Measurements from ENCODE around the gene CENPP. TPM values are rescaled to one million over a fixed set of nuclear protein-coding genes. Genes with fewer than 3 reads are reported as not detected.

Gene CENPP
- total RNA-seq, 1 donor from 2014 or later, result 4.4 TPM

DNA sequence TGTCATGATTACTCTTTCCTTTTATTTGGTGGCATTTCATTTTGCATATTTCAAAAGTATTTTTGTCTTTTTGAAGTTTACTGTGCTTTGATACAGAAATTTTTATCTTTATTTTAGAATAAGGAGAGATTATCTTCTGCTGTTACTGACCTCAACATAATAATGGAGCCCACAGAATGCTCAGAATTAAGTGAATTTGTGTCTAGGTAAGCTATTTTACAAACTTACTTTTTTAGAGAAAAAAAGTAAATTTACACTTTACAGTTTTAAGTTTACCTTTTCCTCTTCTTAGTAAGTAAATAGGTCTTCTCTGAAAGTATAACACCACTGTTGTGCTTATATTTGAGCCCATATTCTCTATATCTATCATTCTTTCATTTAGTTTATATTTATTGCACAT is 19.8 kb downstream of the CENPP start:
- TF ChIP-seq, protein P1, sequence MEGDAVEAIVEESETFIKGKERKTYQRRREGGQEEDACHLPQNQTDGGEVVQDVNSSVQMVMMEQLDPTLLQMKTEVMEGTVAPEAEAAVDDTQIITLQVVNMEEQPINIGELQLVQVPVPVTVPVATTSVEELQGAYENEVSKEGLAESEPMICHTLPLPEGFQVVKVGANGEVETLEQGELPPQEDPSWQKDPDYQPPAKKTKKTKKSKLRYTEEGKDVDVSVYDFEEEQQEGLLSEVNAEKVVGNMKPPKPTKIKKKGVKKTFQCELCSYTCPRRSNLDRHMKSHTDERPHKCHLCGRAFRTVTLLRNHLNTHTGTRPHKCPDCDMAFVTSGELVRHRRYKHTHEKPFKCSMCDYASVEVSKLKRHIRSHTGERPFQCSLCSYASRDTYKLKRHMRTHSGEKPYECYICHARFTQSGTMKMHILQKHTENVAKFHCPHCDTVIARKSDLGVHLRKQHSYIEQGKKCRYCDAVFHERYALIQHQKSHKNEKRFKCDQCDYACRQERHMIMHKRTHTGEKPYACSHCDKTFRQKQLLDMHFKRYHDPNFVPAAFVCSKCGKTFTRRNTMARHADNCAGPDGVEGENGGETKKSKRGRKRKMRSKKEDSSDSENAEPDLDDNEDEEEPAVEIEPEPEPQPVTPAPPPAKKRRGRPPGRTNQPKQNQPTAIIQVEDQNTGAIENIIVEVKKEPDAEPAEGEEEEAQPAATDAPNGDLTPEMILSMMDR (conservative IDR thresholded peaks at IDR 0.05; ENCODE audit: low read depth, low read length), result no peak
- DNase-seq (ENCODE audit: low read depth), result no peak
- H3K4me3 ChIP-seq (ENCODE audit: low read depth, low read length), result no peak overlapping the region

DNA sequence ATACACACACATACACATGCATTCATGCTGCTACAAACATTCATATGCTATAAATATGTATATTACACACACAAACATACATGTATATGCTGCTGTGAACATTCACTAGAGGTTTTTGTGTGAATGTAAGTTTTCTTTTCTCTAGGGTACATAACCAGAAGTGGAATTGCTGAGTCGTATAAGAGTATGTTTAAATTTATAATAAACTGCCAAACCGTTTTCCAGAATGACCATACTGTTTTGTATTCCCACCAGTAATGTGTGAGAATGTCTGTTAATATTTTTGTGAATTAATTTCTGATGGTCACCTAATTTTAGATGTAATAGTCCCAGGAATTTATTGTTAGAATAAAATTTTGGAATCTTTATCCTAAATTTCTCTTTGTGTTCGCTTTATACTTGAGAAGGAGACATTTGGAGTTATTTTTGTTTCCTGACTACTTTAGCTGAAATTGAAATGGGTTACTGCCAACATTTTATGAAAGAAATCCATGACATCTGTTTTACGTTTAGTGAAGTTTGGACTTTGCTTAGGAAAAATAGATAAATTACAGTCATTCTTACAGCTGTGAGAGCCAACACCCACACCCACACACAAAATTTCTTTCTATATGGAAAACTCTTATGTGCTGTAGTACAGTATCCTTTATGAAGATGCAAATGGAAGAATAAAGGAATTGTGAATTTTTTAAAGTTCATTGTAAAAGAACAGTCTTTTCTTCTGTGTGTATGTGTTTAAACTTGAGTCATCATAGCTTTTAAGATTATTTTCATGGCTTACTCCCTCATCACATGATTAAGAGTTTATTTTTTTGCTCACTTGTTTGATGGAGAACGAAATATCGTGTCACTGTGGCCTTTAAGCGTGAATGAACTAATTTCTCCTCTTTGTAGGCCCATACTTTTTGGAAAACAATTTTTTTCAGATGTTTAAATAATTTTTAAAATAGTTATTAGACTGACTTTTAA is 24.3 kb downstream of the CENPP start:
- DNase-seq (ENCODE audit: low read depth), result no peak

DNA sequence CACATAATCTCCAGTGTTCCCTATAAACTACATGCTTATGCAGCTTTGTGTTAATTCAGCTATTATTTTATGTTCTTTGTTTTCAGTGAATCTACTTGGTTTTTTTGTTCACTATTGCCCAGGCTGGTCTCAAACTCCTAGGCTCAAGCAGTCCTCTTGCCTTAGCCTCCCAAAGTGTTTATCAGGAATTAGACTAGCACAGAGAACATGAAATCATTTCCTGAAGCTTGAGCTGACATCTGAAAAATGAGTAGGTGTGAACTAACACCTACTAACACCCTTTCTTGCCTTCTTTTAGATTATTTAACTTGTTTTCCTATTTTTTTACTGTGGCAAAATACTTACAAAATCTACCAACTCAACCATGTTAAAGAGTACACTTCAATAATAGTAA is 25.0 kb downstream of the CENPP start:
- no peak overlapping the region for H3K4me3 ChIP-seq (ENCODE audit: low read depth, low read length)
- no peak for DNase-seq (ENCODE audit: low read depth)
- TF ChIP-seq, protein P1 (conservative IDR thresholded peaks at IDR 0.05; ENCODE audit: low read depth, low read length), result no peak

More for the DNA sequence above, 24.3 kb downstream of the CENPP start:
- TF ChIP-seq, protein P1 (conservative IDR thresholded peaks at IDR 0.05; ENCODE audit: low read depth, low read length), result no peak
- no peak overlapping the region for H3K4me3 ChIP-seq (ENCODE audit: low read depth, low read length)

DNA sequence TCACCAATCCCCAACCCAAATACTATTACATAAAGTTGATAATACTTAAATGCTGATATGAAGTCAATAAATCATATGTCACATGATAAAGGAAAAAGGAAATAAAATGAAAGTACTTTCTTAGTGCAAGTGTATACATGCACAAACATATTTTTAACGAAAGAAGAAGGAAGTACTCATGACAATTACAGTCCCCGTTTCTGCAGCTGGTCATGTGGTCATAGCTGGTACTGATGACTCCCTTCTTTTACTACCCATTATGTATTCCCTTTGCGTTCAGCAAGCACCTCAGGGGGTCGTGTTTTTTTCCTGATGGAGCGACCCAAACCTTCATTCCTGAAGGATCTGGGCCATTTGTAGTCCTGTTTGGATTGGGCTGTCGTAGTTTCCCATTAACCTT is 27.3 kb downstream of the CENPP start:
- TF ChIP-seq, protein P1 (conservative IDR thresholded peaks at IDR 0.05; ENCODE audit: low read depth, low read length), result no peak
- DNase-seq (ENCODE audit: low read depth), result no peak
- no peak overlapping the region for H3K4me3 ChIP-seq (ENCODE audit: low read depth, low read length)

DNA sequence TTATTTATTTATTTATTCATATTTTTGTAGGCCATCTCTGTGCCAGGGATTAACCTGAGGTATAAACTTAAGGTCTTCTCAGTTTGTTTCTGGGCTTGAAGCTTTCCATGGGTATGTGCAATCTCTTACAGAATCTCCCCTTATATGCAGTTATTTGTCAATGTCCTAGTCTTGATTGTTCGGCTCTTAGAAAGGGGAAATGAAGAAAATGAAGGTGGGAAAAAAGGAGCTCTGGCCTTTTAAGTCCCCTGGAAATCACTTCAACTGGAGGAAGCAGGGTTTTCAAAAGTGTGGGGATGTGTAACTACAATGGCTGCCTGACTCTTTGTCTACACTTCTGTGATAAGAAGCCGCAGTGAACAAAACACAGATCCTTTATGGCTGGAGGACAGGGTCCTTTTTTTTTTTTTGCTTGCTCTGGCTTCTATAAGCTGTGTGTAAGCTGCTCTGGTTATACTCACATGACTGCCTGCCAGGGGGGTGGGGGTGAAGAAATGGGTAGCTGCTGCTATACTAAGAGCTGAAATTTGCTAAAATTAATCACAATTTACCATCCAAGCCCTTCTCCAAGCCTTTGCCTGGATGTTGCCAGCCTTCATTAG is 33.7 kb downstream of the CENPP start:
- H3K4me3 ChIP-seq (ENCODE audit: low read depth, low read length), result no peak overlapping the region
- no peak for DNase-seq (ENCODE audit: low read depth)
- TF ChIP-seq, protein P1 (conservative IDR thresholded peaks at IDR 0.05; ENCODE audit: low read depth, low read length), result no peak

DNA sequence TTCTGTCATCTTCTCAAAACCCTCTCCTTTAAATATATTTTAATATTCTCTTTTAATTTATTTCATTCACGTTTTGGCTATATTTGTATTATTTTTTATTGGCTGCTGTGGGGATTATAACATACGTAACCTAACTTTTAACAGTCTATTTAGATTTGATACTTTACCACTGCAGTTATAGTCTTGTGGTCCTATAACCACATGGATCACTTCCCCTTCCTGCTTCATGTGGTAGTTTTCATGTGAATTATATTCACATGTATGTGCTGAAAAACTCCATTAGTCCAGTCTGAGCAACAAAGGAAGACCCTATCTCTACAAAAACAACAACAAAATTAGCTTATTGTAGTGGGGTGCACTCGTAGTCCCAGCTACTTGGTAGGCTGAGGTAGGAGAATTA is 34.3 kb downstream of the CENPP start:
- no peak for DNase-seq (ENCODE audit: low read depth)
- no peak overlapping the region for H3K4me3 ChIP-seq (ENCODE audit: low read depth, low read length)
- TF ChIP-seq, protein P1 (conservative IDR thresholded peaks at IDR 0.05; ENCODE audit: low read depth, low read length), result no peak

All from epithelial cell of proximal tubule (primary cell).